Loucy (cell line): Measurements from ENCODE around the gene SLC36A2.

ENCODE experiments used
- CTCF ChIP-seq: fragments of 200-600 bp; sonication (generic); conservative IDR thresholded peaks from 2 replicates; pipeline ENCODE4 v1.5.1; 2014; ENCODE audit warnings: mild to moderate bottlenecking, antibody characterized with exemption, low read length
- EZH2phosphoT487 ChIP-seq: fragments of 200-600 bp; IDR thresholded peaks from 2 replicates; pipeline ENCODE4 v1.6.1; 2018; ENCODE audit warnings: antibody characterized with exemption, mild to moderate bottlenecking, moderate library complexity, borderline replicate concordance

- TF ChIP-seq CTCF, result no peak
- TF ChIP-seq EZH2phosphoT487, result no peak
These were observed 52.2 kb downstream of the SLC36A2 start for GRCh38 chr5:151295138-151295537.
